HL-60 (cell line): Measurements from ENCODE around the gene JPT2.

Experiments used
- DNase-seq, 2 experiments: peaks; one replicate each; pipeline ENCODE4 v3.0.0-alpha.2; 2010 to 2020; ENCODE audit warnings: low read depth in 1 of 2, low spot score in 1 of 2
- H3K27ac ChIP-seq: fragments of 250-450 bp; sonication (Bioruptor Pico); replicated peaks from 2 replicates; pipeline ENCODE4 v1.5.1; 2020; ENCODE audit warnings: mild to moderate bottlenecking, moderate library complexity
- H3K27me3 ChIP-seq: fragments of 250-450 bp; sonication (Bioruptor Pico); 2 replicates; pipeline ENCODE4 v1.5.1; 2021; ENCODE audit warnings: mild to moderate bottlenecking, moderate library complexity; ENCODE audit not compliant: insufficient read depth, poor library complexity, severe bottlenecking
- H3K4me3 ChIP-seq: replicated peaks from 2 replicates; pipeline ENCODE4 v1.5.1; 2011; ENCODE audit warnings: mild to moderate bottlenecking, control low read depth, low read length; ENCODE audit not compliant: insufficient read depth
- GABPA ChIP-seq: IDR thresholded peaks from 2 replicates; pipeline ENCODE4 v1.6.1; 2012; ENCODE audit warnings: low read depth
- POLR2AphosphoS5 ChIP-seq: IDR thresholded peaks from 2 replicates; pipeline ENCODE4 v1.6.1; 2012; ENCODE audit warnings: low read depth
- SPI1 ChIP-seq: IDR thresholded peaks from 2 replicates; pipeline ENCODE4 v1.6.1; 2012; ENCODE audit warnings: low read depth, mild to moderate bottlenecking, borderline replicate concordance
- TF ChIP-seq, protein P1 (sequence below): IDR thresholded peaks from one replicate; pipeline ENCODE4 v1.5.1; 2011; ENCODE audit warnings: low read length, control low read depth, inconsistent platforms; ENCODE audit not compliant: insufficient read depth
- TF ChIP-seq, protein P2 (sequence below): IDR thresholded peaks from 2 replicates; pipeline ENCODE4 v1.6.1; 2012; ENCODE audit warnings: low read depth; ENCODE audit not compliant: insufficient replicate concordance

Gene JPT2

DNA sequence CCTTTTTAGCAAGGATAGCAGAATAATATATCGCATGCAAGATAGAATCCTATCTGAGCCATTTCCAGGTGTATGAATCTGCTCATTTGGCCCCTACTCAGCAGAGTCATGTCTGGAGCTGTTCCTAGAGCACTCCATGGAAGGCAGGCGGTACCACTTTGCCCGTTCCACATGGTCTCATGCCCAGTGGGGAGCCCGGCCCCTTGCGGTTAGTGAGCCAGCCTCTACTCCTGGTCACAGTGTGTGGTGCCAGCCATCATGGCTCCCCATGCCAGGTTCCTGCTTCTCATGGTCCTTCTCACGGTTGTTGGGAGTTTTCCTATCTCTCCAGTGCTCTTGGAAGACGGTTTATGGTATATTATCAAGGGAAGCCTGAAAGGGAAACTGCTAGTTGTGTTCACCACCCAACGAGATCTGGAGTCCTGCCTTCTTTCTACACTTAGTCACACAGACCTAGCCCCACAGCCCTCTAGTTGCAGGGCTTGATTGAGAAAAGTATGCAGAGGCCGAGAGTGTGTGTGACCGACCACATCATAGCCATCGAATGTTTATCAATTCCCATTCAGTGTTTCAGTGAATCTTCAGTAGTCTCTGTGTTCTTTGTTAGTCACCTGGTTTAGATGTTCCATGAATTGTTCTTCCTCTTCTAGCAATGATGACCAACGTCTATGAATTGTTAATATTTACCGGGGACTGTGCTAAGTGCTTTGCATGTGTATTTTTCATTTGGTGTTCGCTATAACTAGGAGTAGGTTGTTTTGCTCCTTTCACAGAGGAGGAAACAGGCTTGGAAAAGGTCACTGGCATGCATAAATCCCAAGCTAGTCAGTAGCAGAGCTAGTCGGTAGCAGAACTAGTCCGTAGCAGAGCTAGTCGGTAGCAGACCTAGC, 9.6 kb downstream of the JPT2 start:
- H3K27ac ChIP-seq: no peak overlapping the region
- no peak for DNase-seq
- TF ChIP-seq, protein P1, sequence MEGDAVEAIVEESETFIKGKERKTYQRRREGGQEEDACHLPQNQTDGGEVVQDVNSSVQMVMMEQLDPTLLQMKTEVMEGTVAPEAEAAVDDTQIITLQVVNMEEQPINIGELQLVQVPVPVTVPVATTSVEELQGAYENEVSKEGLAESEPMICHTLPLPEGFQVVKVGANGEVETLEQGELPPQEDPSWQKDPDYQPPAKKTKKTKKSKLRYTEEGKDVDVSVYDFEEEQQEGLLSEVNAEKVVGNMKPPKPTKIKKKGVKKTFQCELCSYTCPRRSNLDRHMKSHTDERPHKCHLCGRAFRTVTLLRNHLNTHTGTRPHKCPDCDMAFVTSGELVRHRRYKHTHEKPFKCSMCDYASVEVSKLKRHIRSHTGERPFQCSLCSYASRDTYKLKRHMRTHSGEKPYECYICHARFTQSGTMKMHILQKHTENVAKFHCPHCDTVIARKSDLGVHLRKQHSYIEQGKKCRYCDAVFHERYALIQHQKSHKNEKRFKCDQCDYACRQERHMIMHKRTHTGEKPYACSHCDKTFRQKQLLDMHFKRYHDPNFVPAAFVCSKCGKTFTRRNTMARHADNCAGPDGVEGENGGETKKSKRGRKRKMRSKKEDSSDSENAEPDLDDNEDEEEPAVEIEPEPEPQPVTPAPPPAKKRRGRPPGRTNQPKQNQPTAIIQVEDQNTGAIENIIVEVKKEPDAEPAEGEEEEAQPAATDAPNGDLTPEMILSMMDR: no peak
- TF ChIP-seq POLR2AphosphoS5: no peak
- TF ChIP-seq, protein P2, sequence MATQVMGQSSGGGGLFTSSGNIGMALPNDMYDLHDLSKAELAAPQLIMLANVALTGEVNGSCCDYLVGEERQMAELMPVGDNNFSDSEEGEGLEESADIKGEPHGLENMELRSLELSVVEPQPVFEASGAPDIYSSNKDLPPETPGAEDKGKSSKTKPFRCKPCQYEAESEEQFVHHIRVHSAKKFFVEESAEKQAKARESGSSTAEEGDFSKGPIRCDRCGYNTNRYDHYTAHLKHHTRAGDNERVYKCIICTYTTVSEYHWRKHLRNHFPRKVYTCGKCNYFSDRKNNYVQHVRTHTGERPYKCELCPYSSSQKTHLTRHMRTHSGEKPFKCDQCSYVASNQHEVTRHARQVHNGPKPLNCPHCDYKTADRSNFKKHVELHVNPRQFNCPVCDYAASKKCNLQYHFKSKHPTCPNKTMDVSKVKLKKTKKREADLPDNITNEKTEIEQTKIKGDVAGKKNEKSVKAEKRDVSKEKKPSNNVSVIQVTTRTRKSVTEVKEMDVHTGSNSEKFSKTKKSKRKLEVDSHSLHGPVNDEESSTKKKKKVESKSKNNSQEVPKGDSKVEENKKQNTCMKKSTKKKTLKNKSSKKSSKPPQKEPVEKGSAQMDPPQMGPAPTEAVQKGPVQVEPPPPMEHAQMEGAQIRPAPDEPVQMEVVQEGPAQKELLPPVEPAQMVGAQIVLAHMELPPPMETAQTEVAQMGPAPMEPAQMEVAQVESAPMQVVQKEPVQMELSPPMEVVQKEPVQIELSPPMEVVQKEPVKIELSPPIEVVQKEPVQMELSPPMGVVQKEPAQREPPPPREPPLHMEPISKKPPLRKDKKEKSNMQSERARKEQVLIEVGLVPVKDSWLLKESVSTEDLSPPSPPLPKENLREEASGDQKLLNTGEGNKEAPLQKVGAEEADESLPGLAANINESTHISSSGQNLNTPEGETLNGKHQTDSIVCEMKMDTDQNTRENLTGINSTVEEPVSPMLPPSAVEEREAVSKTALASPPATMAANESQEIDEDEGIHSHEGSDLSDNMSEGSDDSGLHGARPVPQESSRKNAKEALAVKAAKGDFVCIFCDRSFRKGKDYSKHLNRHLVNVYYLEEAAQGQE: no peak
- H3K27me3 ChIP-seq: no peaks in the 10 kb centered on the region
- no peak overlapping the region for H3K4me3 ChIP-seq

DNA sequence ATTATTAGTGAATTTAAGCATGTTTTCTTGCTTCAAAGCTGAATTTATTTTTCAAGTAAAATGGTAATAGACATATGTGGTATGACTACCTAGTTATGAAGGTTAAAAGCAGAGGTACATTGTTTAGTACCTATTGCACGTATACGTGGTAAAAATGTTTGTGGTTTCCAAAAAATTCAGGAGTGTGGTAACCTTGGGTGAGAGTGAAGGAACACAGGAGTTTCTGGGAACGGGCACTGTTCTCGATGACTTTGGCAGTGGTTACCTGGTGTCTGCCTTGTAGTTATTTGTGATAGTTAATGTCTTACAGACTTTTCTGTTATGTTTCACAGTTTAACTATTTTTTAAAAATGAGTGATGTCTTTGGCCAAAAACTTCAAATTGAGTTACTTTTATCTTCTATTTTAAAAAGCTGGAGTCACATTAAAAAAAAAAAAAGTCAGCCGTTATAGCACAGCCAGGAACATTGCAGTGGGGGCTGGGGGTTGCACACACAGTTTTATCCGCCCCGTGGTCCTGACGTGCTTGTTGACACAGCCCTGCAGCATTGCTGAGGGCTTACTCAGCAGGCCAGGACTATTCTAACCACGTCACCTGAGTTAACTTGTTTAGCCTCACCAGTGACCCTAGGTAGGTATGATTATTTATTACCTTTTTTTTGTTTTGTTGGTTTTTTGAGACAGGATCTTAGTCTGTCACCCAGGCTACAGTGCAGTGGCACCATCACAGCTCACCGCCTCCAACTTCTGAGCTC, 10.9 kb downstream of the JPT2 start:
- no peak overlapping the region for H3K27ac ChIP-seq
- H3K4me3 ChIP-seq: no peak overlapping the region
- H3K27me3 ChIP-seq: no peaks in the 10 kb centered on the region
- no peak for DNase-seq
- TF ChIP-seq, protein P1: no peak
- TF ChIP-seq GABPA: no peak
- no peak for TF ChIP-seq POLR2AphosphoS5
- no peak for TF ChIP-seq SPI1
- TF ChIP-seq, protein P2: no peak

DNA sequence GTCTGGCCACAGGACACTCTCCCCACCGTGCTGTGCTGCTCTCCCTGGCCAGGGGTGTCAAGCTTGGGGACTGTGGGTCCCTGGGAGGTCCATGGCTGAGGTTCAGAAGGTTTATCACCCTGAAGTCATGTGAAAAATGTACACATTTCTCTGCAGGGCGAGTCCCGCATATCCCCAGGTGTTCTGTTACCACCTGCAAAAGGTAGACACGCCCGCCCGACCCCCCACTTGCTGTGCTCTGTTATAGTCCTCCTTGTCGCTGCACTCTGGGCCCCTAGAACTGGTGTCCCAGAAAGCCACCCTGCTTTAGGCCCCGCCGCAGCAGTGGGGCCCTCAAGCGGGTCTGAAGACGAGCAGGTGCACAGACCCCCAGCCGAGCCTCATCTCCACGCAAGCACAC, 11.8 kb downstream of the JPT2 start:
- H3K4me3 ChIP-seq: no peak overlapping the region
- no peak for DNase-seq
- no peaks in the 10 kb centered on the region for H3K27me3 ChIP-seq
- no peak overlapping the region for H3K27ac ChIP-seq
- TF ChIP-seq SPI1 (no peak), GABPA (no peak), POLR2AphosphoS5 (no peak)
- TF ChIP-seq, protein P1: no peak
- TF ChIP-seq, protein P2: no peak
